GM23338 (cell line): ENCODE data around the gene MATK. TPM values are rescaled to one million over a fixed set of nuclear protein-coding genes. Genes with fewer than 3 reads are reported as not detected.

ENCODE experiments used
- ATAC-seq: fragments of 200-7000 bp; cut with Tn5 transposase; 3 replicates; pipeline ENCODE4 v1.9.1; 2020
- DNase-seq: peaks from one replicate; pipeline ENCODE4 v3.0.0-alpha.2; 2015; ENCODE audit warnings: low spot score
- H2AFZ ChIP-seq: fragments of 200-600 bp; sonication (generic); 2 replicates; pipeline ENCODE4 v1.8.0; 2016; ENCODE audit warnings: antibody characterized with exemption, mild to moderate bottlenecking, moderate library complexity
- H3F3A ChIP-seq: fragments of 200-600 bp; sonication (generic); replicated peaks from 2 replicates; pipeline ENCODE4 v1.8.0; 2017; ENCODE audit warnings: antibody characterized with exemption, mixed run types, low read depth
- H3K27ac ChIP-seq: fragments of 200-600 bp; sonication (generic); 2 replicates; pipeline ENCODE4 v1.6.1; 2016; ENCODE audit warnings: low read depth
- H3K27me3 ChIP-seq: fragments of 200-600 bp; sonication (generic); 2 replicates; pipeline ENCODE4 v1.8.0; 2016; ENCODE audit warnings: mild to moderate bottlenecking, mixed run types, moderate library complexity; ENCODE audit not compliant: insufficient read depth
- H3K36me3 ChIP-seq: fragments of 200-600 bp; sonication (generic); 2 replicates; pipeline ENCODE4 v1.8.0; 2016; ENCODE audit warnings: mild to moderate bottlenecking; ENCODE audit not compliant: insufficient read depth
- H3K4me1 ChIP-seq: fragments of 200-600 bp; sonication (generic); 2 replicates; pipeline ENCODE4 v1.8.0; 2016; ENCODE audit warnings: mild to moderate bottlenecking, moderate library complexity; ENCODE audit not compliant: insufficient read depth
- H3K4me2 ChIP-seq: fragments of 200-600 bp; sonication (generic); 2 replicates; pipeline ENCODE4 v1.7.1; 2017; ENCODE audit warnings: mixed run types
- H3K4me3 ChIP-seq: fragments of 200-600 bp; sonication (generic); 2 replicates; pipeline ENCODE4 v1.6.1; 2016; ENCODE audit warnings: mixed run types
- H3K79me2 ChIP-seq: fragments of 200-600 bp; sonication (generic); replicated peaks from 2 replicates; pipeline ENCODE4 v1.8.0; 2017; ENCODE audit warnings: mild to moderate bottlenecking; ENCODE audit not compliant: insufficient read depth
- H3K9me2 ChIP-seq: fragments of 200-600 bp; sonication (generic); 2 replicates; pipeline ENCODE4 v1.8.0; 2017; ENCODE audit not compliant: insufficient read depth
- H4K20me1 ChIP-seq: fragments of 200-600 bp; sonication (generic); replicated peaks from 2 replicates; pipeline ENCODE4 v1.8.0; 2017; ENCODE audit warnings: mild to moderate bottlenecking; ENCODE audit not compliant: insufficient read depth
- H3K27ac Mint-ChIP-seq: 2 replicates; pipeline ENCODE4 v1.8.0; 2020; ENCODE audit warnings: inconsistent platforms, mild to moderate bottlenecking, moderate library complexity, mixed read lengths
- H3K27me3 Mint-ChIP-seq: 3 replicates; pipeline ENCODE4 v1.8.0; 2022; ENCODE audit warnings: low read depth, mild to moderate bottlenecking, moderate library complexity, mixed read lengths, inconsistent platforms; ENCODE audit not compliant: insufficient read depth, poor library complexity
- H3K36me3 Mint-ChIP-seq: 3 replicates; pipeline ENCODE4 v1.8.0; 2021; ENCODE audit warnings: low read depth, mild to moderate bottlenecking, inconsistent platforms, moderate library complexity, mixed read lengths
- H3K4me1 Mint-ChIP-seq: 3 replicates; pipeline ENCODE4 v1.8.0; 2020; ENCODE audit warnings: mild to moderate bottlenecking, inconsistent platforms, mixed read lengths
- H3K4me3 Mint-ChIP-seq: 3 replicates; pipeline ENCODE4 v1.8.0; 2021; ENCODE audit warnings: moderate library complexity, mild to moderate bottlenecking, inconsistent platforms, mixed read lengths
- H3K9me3 Mint-ChIP-seq: 3 replicates; pipeline ENCODE4 v1.8.0; 2020; ENCODE audit warnings: moderate library complexity, mild to moderate bottlenecking, inconsistent platforms, mixed read lengths
- CREB1 ChIP-seq: fragments of 250-450 bp; sonication (Bioruptor Pico); IDR thresholded peaks from 2 replicates; pipeline ENCODE4 v1.5.0; 2020; ENCODE audit warnings: low read depth, mild to moderate bottlenecking, moderate library complexity
- CTCF ChIP-seq, 2 experiments: fragments of 200-600 bp in 1 of 2; sonication (generic) in 1 of 2; conservative IDR thresholded peaks; 2 replicates each; pipeline versions ENCODE4 v1.5.1 to v1.6.1; 2016 to 2017; ENCODE audit warnings: antibody characterized with exemption in 2 of 2, low read depth in 2 of 2, mild to moderate bottlenecking in 2 of 2, moderate library complexity in 1 of 2
- ETS1 ChIP-seq: IDR thresholded peaks from 2 replicates; pipeline ENCODE4 v1.6.1; 2016; ENCODE audit warnings: antibody characterized with exemption
- EZH2 ChIP-seq: fragments of 200-600 bp; sonication (generic); IDR thresholded peaks from one replicate; pipeline ENCODE4 v1.8.0; 2017; ENCODE audit warnings: antibody characterized with exemption, mild to moderate bottlenecking, low read depth; ENCODE audit not compliant: unreplicated experiment
- EZH2phosphoT487 ChIP-seq: fragments of 200-600 bp; sonication (generic); IDR thresholded peaks from one replicate; pipeline ENCODE4 v1.8.1; 2018; ENCODE audit warnings: antibody characterized with exemption; ENCODE audit not compliant: unreplicated experiment
- JUNB ChIP-seq: IDR thresholded peaks from one replicate; pipeline ENCODE4 v1.6.1; 2016; ENCODE audit warnings: antibody characterized with exemption; ENCODE audit not compliant: unreplicated experiment
- NANOG ChIP-seq: IDR thresholded peaks from 2 replicates; pipeline ENCODE4 v1.6.1; 2016; ENCODE audit warnings: antibody characterized with exemption, borderline replicate concordance
- POLR2AphosphoS5 ChIP-seq: IDR thresholded peaks from 2 replicates; pipeline ENCODE4 v1.6.1; 2016; ENCODE audit warnings: antibody characterized with exemption, low read depth
- STAT1 ChIP-seq: IDR thresholded peaks from one replicate; pipeline ENCODE4 v1.6.1; 2016; ENCODE audit warnings: antibody characterized with exemption; ENCODE audit not compliant: unreplicated experiment
- ZNF114 ChIP-seq: fragments of 250-450 bp; sonication (Bioruptor Pico); IDR thresholded peaks from 2 replicates; pipeline ENCODE4 v1.5.0; 2020; ENCODE audit warnings: mild to moderate bottlenecking, moderate library complexity
- ZNF331 ChIP-seq: fragments of 250-450 bp; sonication (Bioruptor Pico); IDR thresholded peaks from 2 replicates; pipeline ENCODE4 v1.5.0; 2020; ENCODE audit warnings: low read depth, mild to moderate bottlenecking, moderate library complexity
- polyA plus RNA-seq: library from polyadenylated mRNA; unstranded; fragments of >200 nt; fragmentation: Nextera tagmentation; extraction: Ambion mirVana; gene quantifications from 2 replicates; pipeline ENCODE4 v1.2.1, GENCODE V29; 2016
- total RNA-seq: library from RNA; depleted of rRNA; stranded (reverse); fragments of >200 nt; shearing (Covaris generic); gene quantifications from 2 replicates; pipeline ENCODE4 v1.2.3, GENCODE V29; 2014
- TF ChIP-seq, protein P1 (sequence below): fragments of 250-450 bp; sonication (Bioruptor Pico); IDR thresholded peaks from 2 replicates; pipeline ENCODE4 v1.5.0; 2020; ENCODE audit warnings: mild to moderate bottlenecking, moderate library complexity
- TF ChIP-seq, protein P2 (sequence below): IDR thresholded peaks from one replicate; pipeline ENCODE4 v1.6.1; 2018; ENCODE audit warnings: antibody characterized with exemption; ENCODE audit not compliant: unreplicated experiment

The MATK gene
- total and polyA plus RNA-seq, 2 experiments from 2014 or later = 13.4 to 21.4 TPM

DNA sequence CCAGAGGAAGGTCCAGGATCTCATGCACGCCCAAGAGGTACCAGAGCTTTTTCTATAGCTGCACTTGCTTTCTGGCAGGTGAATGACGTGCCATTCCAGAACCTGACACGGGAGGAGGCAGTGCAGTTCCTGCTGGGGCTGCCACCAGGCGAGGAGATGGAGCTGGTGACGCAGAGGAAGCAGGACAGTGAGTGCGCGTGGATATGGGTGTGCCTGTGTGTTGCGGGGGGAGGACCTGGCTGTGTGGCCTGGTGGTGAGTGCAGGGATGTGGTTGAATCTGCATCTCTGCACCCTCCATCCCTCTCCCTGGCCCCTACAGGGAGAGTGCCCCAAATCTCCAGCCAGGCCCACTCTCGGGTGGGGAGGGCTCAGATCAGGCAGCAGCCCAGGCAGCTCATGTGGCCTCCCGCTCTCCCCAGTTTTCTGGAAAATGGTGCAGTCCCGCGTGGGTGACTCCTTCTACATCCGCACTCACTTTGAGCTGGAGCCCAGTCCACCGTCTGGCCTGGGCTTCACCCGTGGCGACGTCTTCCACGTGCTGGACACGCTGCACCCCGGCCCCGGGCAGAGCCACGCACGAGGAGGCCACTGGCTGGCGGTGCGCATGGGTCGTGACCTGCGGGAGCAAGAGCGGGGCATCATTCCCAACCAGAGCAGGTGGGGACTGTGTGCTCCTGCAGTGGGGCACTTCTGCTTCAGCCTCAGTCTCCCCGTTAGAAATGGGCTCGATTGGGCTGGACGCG, 47.5 kb downstream of the MATK start:
- H2AFZ ChIP-seq = no peak overlapping the region
- Mint-ChIP-seq H3K27me3 (peaks cover 4% of the 10 kb centered on the region), H3K36me3 (0 out of 3 replicates have a peak, but pooled peaks cover 3% of the 10 kb centered on the region), H3K4me3 (no peak overlapping the region), H3K9me3 (no peaks in the 10 kb centered on the region), H3K4me1 (no peaks in the 10 kb centered on the region), H3K27ac (no peak overlapping the region)
- ATAC-seq (no peak), DNase-seq (no peak)
- H4K20me1 ChIP-seq = no peaks in the 10 kb centered on the region
- H3K9me2 ChIP-seq = no peaks in the 10 kb centered on the region
- TF ChIP-seq ETS1 (no peak), ZNF331 (no peak), CTCF (conservative IDR thresholded peaks at IDR 0.05; ENCODE audit: low read depth in 2 of 2) (no peak), EZH2phosphoT487 (no peak), ZNF114 (CRISPR knock-in tag) (no peak), CREB1 (CRISPR knock-in tag) (no peak), STAT1 (no peak), JUNB (no peak), EZH2 (no peak), POLR2AphosphoS5 (no peak), NANOG (no peak)
- TF ChIP-seq, protein P1, sequence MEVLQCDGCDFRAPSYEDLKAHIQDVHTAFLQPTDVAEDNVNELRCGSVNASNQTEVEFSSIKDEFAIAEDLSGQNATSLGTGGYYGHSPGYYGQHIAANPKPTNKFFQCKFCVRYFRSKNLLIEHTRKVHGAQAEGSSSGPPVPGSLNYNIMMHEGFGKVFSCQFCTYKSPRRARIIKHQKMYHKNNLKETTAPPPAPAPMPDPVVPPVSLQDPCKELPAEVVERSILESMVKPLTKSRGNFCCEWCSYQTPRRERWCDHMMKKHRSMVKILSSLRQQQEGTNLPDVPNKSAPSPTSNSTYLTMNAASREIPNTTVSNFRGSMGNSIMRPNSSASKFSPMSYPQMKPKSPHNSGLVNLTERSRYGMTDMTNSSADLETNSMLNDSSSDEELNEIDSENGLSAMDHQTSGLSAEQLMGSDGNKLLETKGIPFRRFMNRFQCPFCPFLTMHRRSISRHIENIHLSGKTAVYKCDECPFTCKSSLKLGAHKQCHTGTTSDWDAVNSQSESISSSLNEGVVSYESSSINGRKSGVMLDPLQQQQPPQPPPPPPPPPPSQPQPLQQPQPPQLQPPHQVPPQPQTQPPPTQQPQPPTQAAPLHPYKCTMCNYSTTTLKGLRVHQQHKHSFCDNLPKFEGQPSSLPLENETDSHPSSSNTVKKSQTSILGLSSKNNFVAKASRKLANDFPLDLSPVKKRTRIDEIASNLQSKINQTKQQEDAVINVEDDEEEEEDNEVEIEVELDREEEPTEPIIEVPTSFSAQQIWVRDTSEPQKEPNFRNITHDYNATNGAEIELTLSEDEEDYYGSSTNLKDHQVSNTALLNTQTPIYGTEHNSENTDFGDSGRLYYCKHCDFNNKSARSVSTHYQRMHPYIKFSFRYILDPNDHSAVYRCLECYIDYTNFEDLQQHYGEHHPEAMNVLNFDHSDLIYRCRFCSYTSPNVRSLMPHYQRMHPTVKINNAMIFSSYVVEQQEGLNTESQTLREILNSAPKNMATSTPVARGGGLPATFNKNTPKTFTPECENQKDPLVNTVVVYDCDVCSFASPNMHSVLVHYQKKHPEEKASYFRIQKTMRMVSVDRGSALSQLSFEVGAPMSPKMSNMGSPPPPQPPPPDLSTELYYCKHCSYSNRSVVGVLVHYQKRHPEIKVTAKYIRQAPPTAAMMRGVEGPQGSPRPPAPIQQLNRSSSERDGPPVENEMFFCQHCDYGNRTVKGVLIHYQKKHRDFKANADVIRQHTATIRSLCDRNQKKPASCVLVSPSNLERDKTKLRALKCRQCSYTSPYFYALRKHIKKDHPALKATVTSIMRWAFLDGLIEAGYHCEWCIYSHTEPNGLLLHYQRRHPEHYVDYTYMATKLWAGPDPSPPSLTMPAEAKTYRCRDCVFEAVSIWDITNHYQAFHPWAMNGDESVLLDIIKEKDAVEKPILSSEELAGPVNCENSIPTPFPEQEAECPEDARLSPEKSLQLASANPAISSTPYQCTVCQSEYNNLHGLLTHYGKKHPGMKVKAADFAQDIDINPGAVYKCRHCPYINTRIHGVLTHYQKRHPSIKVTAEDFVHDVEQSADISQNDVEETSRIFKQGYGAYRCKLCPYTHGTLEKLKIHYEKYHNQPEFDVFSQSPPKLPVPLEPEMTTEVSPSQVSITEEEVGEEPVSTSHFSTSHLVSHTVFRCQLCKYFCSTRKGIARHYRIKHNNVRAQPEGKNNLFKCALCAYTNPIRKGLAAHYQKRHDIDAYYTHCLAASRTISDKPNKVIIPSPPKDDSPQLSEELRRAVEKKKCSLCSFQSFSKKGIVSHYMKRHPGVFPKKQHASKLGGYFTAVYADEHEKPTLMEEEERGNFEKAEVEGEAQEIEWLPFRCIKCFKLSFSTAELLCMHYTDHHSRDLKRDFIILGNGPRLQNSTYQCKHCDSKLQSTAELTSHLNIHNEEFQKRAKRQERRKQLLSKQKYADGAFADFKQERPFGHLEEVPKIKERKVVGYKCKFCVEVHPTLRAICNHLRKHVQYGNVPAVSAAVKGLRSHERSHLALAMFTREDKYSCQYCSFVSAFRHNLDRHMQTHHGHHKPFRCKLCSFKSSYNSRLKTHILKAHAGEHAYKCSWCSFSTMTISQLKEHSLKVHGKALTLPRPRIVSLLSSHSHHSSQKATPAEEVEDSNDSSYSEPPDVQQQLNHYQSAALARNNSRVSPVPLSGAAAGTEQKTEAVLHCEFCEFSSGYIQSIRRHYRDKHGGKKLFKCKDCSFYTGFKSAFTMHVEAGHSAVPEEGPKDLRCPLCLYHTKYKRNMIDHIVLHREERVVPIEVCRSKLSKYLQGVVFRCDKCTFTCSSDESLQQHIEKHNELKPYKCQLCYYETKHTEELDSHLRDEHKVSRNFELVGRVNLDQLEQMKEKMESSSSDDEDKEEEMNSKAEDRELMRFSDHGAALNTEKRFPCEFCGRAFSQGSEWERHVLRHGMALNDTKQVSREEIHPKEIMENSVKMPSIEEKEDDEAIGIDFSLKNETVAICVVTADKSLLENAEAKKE = no peak
- TF ChIP-seq, protein P2, sequence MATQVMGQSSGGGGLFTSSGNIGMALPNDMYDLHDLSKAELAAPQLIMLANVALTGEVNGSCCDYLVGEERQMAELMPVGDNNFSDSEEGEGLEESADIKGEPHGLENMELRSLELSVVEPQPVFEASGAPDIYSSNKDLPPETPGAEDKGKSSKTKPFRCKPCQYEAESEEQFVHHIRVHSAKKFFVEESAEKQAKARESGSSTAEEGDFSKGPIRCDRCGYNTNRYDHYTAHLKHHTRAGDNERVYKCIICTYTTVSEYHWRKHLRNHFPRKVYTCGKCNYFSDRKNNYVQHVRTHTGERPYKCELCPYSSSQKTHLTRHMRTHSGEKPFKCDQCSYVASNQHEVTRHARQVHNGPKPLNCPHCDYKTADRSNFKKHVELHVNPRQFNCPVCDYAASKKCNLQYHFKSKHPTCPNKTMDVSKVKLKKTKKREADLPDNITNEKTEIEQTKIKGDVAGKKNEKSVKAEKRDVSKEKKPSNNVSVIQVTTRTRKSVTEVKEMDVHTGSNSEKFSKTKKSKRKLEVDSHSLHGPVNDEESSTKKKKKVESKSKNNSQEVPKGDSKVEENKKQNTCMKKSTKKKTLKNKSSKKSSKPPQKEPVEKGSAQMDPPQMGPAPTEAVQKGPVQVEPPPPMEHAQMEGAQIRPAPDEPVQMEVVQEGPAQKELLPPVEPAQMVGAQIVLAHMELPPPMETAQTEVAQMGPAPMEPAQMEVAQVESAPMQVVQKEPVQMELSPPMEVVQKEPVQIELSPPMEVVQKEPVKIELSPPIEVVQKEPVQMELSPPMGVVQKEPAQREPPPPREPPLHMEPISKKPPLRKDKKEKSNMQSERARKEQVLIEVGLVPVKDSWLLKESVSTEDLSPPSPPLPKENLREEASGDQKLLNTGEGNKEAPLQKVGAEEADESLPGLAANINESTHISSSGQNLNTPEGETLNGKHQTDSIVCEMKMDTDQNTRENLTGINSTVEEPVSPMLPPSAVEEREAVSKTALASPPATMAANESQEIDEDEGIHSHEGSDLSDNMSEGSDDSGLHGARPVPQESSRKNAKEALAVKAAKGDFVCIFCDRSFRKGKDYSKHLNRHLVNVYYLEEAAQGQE = no peak
- no peaks in the 10 kb centered on the region for H3K4me1 ChIP-seq
- no peak overlapping the region for H3K4me2 ChIP-seq
- H3K27ac ChIP-seq = no peak overlapping the region
- no peaks in the 10 kb centered on the region for H3K79me2 ChIP-seq
- no peaks in the 10 kb centered on the region for H3K27me3 ChIP-seq
- H3F3A ChIP-seq = no peaks in the 10 kb centered on the region
- no peak overlapping the region for H3K4me3 ChIP-seq
- H3K36me3 ChIP-seq = no peaks in the 10 kb centered on the region
